Measurements from ENCODE around the gene ATF6B. TPM values are rescaled to one million over a fixed set of nuclear protein-coding genes. Genes with fewer than 3 reads are reported as not detected.

ATF6B gene
- total RNA-seq, result 13.1 and 22.2 TPM in 2 replicates

DNA sequence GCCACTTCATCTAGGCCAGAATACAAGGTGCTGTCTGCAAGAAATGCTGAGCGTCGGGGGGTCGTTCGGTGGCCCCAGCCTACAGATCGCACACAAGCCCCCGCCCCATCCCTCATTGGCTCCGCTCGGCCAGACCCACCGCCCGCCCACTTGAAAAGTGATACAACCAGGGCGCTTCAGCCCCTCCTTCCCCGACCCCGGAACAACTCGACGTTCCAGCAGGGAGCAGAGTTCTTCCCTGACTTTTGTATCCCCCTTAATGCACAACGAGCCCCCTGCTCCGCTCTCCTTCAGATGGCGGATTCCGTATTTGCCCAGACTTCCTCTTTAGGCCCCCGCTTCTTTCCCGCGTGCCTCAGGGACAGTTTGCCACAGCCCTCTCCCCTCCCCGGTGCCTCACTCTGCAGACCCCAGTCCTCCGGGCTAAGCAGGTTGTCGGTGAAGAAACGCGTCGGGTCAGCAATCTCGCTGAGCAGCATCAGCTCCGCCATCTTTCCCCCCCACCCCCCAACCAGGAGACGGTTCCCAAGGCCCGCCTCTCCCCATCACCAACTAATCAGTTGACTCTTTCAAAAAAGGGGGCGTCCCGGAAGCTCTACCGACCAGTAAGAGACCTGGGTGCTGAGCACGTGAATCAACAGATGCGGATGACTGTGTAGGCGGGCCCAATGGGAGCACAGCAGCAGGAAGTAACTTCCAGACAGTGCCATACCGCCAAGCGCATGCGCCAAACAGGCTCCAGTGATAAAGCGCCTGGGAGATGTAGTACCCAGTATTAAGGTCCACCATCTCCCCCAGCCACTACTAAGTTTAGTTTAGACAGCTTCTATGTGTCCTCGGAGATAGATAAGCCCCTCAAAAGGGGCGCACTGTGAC, at the start of gene ATF6B:
ATF6B (minus strand) TSS at position 530 of the 876 bp plus-strand sequence; CDS start at position 491, 39 bp downstream.

DNA sequence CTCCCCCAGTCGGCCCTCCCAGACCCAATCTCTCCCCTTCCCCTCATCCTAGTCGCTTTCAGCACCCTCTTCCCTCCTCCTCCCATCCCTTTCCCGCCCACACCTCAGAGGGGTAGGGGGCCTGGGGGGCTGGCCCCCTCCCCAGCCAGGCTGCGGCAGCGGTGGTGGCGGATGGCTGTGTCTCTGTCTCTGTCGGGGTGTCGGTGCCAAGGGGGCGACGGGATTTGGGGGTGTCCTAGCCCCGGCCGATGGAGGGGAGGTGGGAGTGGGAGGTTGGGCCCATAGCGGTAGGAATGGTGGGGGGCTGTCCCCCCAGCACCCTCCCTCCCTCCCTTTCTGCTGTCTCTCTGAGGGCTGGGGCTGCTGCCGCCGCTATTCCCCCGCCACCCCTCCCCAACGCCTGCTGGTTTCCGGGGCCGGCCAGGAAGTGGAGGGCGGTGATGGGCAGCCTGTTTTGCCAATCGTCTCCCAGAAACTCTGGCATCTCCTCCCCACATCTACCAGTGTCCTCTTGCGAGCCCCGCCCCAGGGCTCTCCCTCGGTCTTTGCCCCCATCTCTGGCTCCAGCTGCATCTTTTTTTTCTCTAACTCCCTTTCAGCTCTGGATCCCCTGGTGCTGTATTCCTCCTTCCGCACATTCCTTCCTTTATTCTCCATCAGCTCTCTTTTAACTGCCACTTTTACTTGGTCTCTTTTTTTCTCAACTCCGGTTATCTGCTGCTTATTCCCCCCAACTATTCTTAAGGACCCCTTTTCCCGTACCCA, 47.8 kb upstream of the ATF6B start, which contains the start of gene AGPAT1:
AGPAT1 (minus strand) TSS at position 374 of the 765 bp plus-strand sequence. CDS start 4,588 bp downstream, outside the sequence.

DNA sequence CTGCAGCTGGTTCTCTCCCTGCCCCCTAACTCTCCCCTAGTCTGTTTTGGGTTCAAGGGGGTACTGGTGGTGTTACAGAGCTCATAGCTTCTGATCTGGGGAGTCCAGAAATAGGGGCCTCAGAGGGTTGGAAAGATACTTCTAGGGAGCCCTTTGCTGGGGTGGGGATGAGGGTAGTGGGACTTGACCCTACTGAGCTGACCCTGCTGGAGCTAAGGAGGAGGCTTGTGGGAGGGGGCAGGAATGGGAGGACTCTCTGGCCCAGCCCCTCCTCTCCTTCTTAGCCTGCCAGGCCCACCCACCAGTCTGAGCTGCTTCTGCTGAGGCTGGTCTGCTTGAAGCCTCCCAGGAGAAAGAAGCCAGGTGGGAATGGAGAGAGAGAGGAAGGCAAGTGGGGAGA, 36.2 kb upstream of the ATF6B start, which contains the start of gene EGFL8:
EGFL8 (plus strand) TSS at position 301 of the 400 bp plus-strand sequence. CDS start 1,571 bp downstream, outside the sequence.

DNA sequence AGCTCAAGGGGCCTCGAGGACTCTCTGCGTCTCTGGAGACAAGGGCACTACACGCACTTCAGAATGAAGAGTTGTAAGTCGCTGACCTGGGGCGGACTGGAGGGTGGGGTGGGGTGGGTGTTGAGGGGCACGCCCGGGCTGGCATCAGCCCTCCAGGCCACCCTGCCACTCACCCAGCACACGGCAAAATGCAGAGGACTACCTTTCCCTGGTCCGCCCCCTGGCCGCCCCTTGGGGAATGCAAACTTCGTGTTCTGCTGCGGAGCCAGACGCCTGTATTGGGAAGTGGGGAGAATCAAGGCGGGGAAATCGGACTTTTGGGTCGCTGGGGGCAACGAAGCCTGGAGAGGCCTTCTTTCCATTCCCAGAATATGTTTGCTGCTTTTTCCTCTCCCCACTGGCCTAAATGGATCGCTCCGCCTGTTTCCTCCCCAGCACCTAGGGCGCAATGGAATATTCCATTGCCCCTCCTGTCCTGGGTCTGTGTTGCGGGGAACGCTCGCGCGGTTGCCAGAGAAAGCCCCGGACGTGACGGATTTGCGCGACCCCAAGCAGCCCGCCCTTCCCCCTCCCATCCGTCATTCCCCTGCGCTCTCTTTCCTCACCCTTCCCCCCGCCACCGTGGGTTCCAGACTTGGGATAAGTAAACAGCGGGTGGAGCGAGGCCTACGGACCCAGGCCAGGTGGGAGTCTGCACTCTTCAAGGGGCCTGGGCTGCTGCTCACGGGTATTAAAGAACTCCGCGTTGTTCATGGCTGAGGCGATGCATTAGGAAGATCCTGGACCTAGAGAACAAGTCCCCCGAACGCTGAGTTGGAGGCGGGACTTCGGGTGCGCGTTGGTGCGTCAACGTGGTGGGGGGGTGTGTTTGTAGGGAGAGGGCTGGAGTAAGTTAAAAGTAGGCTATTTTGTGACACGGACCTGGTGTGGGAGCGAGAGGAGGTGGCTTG, 25.8 kb upstream of the ATF6B start, which contains the start of gene PPT2:
PPT2 (plus strand) TSS at position 578 of the 950 bp plus-strand sequence. CDS start 454 bp downstream, outside the sequence.

DNA sequence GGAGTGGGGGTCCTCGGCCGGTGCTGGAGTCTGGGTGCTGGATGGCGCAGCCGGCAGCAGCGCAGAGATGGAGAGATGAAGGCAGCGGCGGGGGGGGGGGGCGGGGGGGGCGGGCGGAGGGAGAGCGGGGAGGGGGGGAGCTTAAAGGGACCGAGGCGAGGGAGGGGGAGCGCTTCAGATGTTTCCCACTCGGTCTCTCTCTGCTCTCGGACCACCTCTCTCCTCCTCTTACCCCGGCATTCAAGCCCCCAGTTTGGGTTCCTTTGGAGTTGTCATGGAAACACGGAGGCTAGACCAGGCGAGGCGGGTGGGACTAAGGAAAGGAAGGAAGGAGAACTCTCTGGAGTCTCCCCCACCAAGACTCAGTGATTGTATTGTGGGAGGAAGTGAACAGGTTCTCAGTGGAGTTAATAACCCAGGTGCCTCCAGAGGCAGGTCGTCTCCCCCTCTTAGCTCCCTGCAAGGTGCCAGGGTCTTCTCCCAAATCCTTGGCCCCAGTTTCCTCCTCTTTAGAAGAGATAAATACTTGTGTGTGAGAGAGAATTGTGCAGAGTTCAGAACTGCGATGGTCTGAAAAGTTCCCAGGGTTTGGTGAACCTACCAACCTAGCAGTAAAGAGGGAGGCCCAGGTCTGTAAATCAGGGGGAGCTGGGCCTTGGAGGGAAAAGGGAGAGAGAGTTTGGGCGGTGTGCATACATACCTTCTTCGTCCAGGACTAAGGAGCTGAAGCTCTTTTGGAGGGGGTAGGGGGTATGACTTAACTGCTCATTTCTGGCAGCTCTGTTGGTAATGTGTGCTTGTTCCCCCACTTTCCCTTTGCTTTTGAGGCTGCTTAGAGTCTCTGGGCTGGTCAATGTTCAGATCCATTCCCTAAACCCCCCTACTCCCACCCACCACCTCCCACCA, 24.1 kb upstream of the ATF6B start, which contains the start of gene PRRT1:
PRRT1 (minus strand) TSS at position 77 of the 906 bp plus-strand sequence. CDS start 112 bp downstream, outside the sequence.

DNA sequence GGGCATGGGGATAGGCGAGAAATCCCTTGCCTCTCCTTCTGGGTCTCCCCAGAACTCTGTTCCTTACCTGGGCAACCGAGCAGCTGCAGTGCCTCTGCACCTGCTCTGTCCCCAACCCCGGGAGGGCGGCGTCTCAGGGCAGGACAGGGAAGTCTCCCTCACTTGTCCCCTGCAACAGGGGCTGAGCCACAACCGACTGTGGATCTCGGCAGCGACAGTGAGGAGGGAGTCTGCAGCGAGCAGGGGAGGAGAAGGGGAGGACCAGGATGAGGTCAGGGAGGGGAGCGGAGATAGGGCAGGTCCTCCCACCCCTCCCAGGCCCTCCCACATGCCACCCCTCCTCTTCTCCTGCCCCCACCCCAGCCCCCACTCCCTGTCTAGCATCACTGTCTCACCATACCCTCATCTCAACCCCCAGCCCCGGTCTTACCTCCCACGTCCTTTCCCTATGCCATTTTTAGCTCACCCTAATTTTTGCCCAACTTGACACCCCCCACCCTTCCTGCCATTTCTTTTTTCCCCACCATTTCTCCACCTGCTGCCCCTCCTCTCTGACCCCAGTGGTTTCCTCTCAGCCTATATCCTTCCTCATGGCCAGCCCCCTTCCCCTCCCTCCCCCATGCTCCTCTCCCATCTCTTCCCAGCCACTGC, 18.8 kb downstream of the ATF6B start, which contains the start of gene TNXB:
TNXB (minus strand) TSS at position 225 of the 651 bp plus-strand sequence. CDS start 11,140 bp downstream, outside the sequence.

Other genes with a start within 250 kb of the ATF6B start
- gene SLC44A4, start 249.2 kb downstream of the ATF6B start, total RNA-seq, result 0.06 and 0.49 TPM in 2 replicates
- 28.7 and 52.4 TPM in 2 replicates for gene EHMT2, start 230.5 kb downstream of the ATF6B start, total RNA-seq
- gene ZBTB12, start 226.2 kb downstream of the ATF6B start, total RNA-seq, result 1.1 and 5.7 TPM in 2 replicates
- not detected in 2 replicates for gene C2, start 200.5 kb downstream of the ATF6B start, total RNA-seq
- 0.97 and 2.5 TPM in 2 replicates for gene CFB, start 182.2 kb downstream of the ATF6B start, total RNA-seq
- gene NELFE, start 169.3 kb downstream of the ATF6B start, total RNA-seq, result 76.4 and 90.9 TPM in 2 replicates
- 32.7 and 40.9 TPM in 2 replicates for gene SKIC2, start 169.1 kb downstream of the ATF6B start, total RNA-seq
- gene DXO, start 156.1 kb downstream of the ATF6B start, total RNA-seq, result 7.3 and 11.4 TPM in 2 replicates
- gene C4A, start 146.2 kb downstream of the ATF6B start, total RNA-seq, result 1.5 and 3.1 TPM in 2 replicates
- 0.97 and 2.5 TPM in 2 replicates for gene C4B, start 113.5 kb downstream of the ATF6B start, total RNA-seq
- not detected in 2 replicates for gene CYP21A2, start 89.8 kb downstream of the ATF6B start, total RNA-seq
- gene TNXB, start 18.9 kb downstream of the ATF6B start, total RNA-seq, result 0.49 and 6.1 TPM in 2 replicates
- gene FKBPL, start 2.0 kb upstream of the ATF6B start, total RNA-seq, result 4.6 and 7.3 TPM in 2 replicates
- not detected in 2 replicates for gene PRRT1, start 23.7 kb upstream of the ATF6B start, total RNA-seq
- 30.9 and 89.9 TPM in 2 replicates for gene PPT2, start 25.9 kb upstream of the ATF6B start, total RNA-seq
- gene EGFL8, start 36.3 kb upstream of the ATF6B start, total RNA-seq, result 0.81 and 2.0 TPM in 2 replicates
- 5.3 and 16.7 TPM in 2 replicates for gene AGPAT1, start 47.8 kb upstream of the ATF6B start, total RNA-seq
- gene RNF5, start 50.2 kb upstream of the ATF6B start, total RNA-seq, result 33.4 and 34.2 TPM in 2 replicates
- gene AGER, start 56.0 kb upstream of the ATF6B start, total RNA-seq, result 0.44 and 0.81 TPM in 2 replicates
- 27.8 and 56.5 TPM in 2 replicates for gene PBX2, start 62.0 kb upstream of the ATF6B start, total RNA-seq
- 3.2 and 4.2 TPM in 2 replicates for gene GPSM3, start 64.4 kb upstream of the ATF6B start, total RNA-seq
- gene NOTCH4, start 95.8 kb upstream of the ATF6B start, total RNA-seq, result 57.3 and 61.4 TPM in 2 replicates
- not detected in 2 replicates for gene TSBP1, start 243.7 kb upstream of the ATF6B start, total RNA-seq